ENCODE data around the gene PARD6A. TPM values are rescaled to one million over a fixed set of nuclear protein-coding genes. Genes with fewer than 3 reads are reported as not detected.
A peak's percentile ranks its signal among the peaks of the same experiment; 100 is the strongest.

The PARD6A gene
- total and polyA plus RNA-seq, 2 of the 13 experiments (the other 11 are each of a cell fraction or from before 2014, with no cell fraction given) = 3.5 to 4.3 TPM

DNA sequence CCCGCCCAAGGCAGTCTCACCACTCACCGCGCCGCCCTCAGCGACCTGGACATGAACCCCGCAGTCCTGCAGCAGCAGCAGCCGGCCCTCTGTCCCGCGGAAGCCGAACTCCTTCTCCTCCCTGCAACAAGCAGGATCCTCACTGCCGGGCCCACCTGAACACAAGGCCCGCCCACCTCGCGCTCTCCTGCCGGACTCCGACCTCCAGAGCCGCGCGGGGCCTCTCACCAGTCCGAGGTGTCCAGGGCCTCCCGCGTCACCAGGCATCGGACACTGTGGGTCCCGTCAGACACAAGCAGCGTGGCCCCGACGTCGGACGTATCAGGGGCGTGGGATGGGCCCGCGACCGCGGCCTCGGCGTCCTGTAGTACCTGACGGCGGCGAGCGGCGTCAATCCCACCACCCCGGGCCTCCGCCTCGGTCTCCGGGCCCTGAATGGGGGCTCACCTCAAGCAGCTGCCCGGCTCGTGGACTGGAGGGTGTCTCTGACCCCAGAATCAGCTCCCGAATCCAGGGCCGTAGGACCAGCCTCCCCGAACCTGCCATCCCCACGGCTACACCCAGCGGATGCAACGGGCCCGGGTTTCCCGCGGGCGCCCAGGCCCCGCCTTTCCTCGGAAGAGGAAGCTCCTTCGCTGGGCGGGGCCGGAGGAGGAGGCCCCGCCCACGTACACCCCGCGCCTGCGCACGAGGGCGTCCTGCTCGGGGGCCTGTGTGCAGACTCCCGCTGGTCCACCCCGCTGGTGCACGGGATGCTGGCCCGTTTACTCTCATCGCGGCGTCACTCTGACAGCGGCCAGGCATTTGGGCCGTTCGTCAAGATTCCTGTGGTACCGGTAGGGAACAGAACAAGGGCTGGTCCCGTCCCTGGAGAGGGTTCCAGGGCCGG is 841 bp upstream of the PARD6A start, which contains the start of gene ACD (continued):
- no peak for TF ChIP-seq ZKSCAN1 (IDR thresholded peaks at IDR 0.05; ENCODE audit: low read length)
- TF ChIP-seq, protein P1, sequence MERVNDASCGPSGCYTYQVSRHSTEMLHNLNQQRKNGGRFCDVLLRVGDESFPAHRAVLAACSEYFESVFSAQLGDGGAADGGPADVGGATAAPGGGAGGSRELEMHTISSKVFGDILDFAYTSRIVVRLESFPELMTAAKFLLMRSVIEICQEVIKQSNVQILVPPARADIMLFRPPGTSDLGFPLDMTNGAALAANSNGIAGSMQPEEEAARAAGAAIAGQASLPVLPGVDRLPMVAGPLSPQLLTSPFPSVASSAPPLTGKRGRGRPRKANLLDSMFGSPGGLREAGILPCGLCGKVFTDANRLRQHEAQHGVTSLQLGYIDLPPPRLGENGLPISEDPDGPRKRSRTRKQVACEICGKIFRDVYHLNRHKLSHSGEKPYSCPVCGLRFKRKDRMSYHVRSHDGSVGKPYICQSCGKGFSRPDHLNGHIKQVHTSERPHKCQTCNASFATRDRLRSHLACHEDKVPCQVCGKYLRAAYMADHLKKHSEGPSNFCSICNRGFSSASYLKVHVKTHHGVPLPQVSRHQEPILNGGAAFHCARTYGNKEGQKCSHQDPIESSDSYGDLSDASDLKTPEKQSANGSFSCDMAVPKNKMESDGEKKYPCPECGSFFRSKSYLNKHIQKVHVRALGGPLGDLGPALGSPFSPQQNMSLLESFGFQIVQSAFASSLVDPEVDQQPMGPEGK (CRISPR knock-in tag; IDR thresholded peaks at IDR 0.05) = no peak; the same call in 1 of the 2 replicates
- TF ChIP-seq PHB2 (IDR thresholded peaks at IDR 0.05; ENCODE audit: partially characterized antibody) = no peak
- TF ChIP-seq RFX5 (IDR thresholded peaks at IDR 0.05; ENCODE audit: low read depth, low read length) = no peak
- TF ChIP-seq FOSL2 (CRISPR knock-in tag; IDR thresholded peaks at IDR 0.05) = no peak; the same call in none of the 2 replicates
- peak; percentile 89 for TF ChIP-seq ZSCAN21 (CRISPR knock-in tag; IDR thresholded peaks at IDR 0.05; ENCODE audit: borderline replicate concordance)
- peak; percentile 63 for TF ChIP-seq U2AF1 (optimal IDR thresholded peaks at IDR 0.05; ENCODE audit: low read depth, low read length)
- no peak for TF ChIP-seq ZNF644 (CRISPR knock-in tag; IDR thresholded peaks at IDR 0.05; ENCODE audit: low read depth)
- TF ChIP-seq STAT5B (CRISPR knock-in tag; IDR thresholded peaks at IDR 0.05) = 0 out of 2 replicates have a peak, but pooled peaks have one; percentile 26
- TF ChIP-seq ZNF652 (CRISPR knock-in tag; IDR thresholded peaks at IDR 0.05; ENCODE audit: borderline replicate concordance, low read depth) = no peak
- no peak for TF ChIP-seq TBP (CRISPR knock-in tag; IDR thresholded peaks at IDR 0.05)
- TF ChIP-seq, protein P2, sequence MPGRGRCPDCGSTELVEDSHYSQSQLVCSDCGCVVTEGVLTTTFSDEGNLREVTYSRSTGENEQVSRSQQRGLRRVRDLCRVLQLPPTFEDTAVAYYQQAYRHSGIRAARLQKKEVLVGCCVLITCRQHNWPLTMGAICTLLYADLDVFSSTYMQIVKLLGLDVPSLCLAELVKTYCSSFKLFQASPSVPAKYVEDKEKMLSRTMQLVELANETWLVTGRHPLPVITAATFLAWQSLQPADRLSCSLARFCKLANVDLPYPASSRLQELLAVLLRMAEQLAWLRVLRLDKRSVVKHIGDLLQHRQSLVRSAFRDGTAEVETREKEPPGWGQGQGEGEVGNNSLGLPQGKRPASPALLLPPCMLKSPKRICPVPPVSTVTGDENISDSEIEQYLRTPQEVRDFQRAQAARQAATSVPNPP (CRISPR knock-in tag; IDR thresholded peaks at IDR 0.05) = 0 out of 2 replicates have a peak, but pooled peaks have one; percentile 73
- peak; percentile 88; the same call in 1 of the 2 replicates for TF ChIP-seq ZNF383 (CRISPR knock-in tag; IDR thresholded peaks at IDR 0.05; ENCODE audit: borderline replicate concordance)
- no peak for TF ChIP-seq ZFYVE20 (CRISPR knock-in tag; IDR thresholded peaks at IDR 0.05; ENCODE audit: borderline replicate concordance, low read depth)
- peak; percentile 80; the same call in 1 of the 2 replicates for TF ChIP-seq KMT2A (CRISPR knock-in tag; IDR thresholded peaks at IDR 0.05)
- peak; percentile 73 for TF ChIP-seq KDM4B (CRISPR knock-in tag; IDR thresholded peaks at IDR 0.05)
- TF ChIP-seq MYC (CRISPR knock-in tag; IDR thresholded peaks at IDR 0.05; ENCODE audit: borderline replicate concordance) = peak; percentile 63; the same call in 1 of the 2 replicates
- TF ChIP-seq ZNF564 (CRISPR knock-in tag; IDR thresholded peaks at IDR 0.05) = no peak
- TF ChIP-seq ZNF253 (CRISPR knock-in tag; IDR thresholded peaks at IDR 0.05; ENCODE audit: borderline replicate concordance) = no peak
- peak; percentile 39; the same call in 1 of the 2 replicates for TF ChIP-seq PPARG (CRISPR knock-in tag; conservative IDR thresholded peaks at IDR 0.05)
- peak; percentile 54 for TF ChIP-seq NCOA2 (CRISPR knock-in tag; IDR thresholded peaks at IDR 0.05)

Measured in HepG2 (cell line).